Measurements from ENCODE around the gene PRELP.

Gene PRELP

DNA sequence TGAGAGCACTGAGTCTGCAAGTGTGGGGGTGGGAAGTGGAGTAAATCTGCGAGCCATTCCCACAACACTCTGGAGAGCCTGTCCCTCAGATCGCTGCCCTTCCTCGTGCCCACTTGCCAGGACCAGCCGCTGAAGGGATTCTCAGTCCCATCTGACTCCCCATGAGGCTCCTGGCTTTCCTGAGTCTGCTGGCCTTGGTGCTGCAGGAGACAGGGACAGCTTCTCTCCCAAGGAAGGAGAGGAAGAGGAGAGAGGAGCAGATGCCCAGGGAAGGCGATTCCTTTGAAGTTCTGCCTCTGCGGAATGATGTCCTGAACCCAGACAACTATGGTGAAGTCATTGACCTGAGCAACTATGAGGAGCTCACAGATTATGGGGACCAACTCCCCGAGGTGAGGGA lies 20.2 kb downstream of the PRELP start:
- TF ChIP-seq, protein P1, sequence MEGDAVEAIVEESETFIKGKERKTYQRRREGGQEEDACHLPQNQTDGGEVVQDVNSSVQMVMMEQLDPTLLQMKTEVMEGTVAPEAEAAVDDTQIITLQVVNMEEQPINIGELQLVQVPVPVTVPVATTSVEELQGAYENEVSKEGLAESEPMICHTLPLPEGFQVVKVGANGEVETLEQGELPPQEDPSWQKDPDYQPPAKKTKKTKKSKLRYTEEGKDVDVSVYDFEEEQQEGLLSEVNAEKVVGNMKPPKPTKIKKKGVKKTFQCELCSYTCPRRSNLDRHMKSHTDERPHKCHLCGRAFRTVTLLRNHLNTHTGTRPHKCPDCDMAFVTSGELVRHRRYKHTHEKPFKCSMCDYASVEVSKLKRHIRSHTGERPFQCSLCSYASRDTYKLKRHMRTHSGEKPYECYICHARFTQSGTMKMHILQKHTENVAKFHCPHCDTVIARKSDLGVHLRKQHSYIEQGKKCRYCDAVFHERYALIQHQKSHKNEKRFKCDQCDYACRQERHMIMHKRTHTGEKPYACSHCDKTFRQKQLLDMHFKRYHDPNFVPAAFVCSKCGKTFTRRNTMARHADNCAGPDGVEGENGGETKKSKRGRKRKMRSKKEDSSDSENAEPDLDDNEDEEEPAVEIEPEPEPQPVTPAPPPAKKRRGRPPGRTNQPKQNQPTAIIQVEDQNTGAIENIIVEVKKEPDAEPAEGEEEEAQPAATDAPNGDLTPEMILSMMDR (conservative IDR thresholded peaks at IDR 0.05; ENCODE audit: low read depth, low read length): no peak
- no peak for DNase-seq (ENCODE audit: low read depth)

DNA sequence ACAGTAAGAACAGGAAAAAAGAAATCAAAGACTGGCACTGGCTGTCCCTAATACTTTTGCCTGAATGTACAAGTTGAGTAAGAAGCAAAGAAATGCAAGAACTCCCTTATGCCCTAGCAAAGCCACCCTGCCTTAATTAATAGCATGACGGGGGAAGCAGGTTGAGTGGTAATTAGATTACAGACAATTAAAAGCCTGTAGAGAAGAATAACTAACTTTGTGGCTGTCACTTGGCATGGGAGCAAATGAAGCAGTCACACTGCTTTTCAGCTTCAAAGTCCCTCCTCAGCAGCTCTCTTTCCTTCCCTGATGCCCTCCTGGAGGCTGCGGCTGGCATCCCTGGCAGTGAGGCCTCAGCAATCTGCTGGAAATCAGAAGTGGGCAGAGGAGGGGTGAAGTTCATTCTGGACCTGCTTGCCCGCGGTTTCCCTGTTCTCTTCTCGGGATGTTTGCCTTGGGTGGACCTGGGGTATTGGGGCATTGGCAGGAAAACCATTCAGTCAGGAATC lies 21.7 kb downstream of the PRELP start:
- TF ChIP-seq, protein P1 (conservative IDR thresholded peaks at IDR 0.05; ENCODE audit: low read depth, low read length): no peak
- H3K4me3 ChIP-seq (ENCODE audit: low read length): no peak overlapping the region
- no peak for DNase-seq (ENCODE audit: low read depth)

More for the DNA sequence above, 20.2 kb downstream of the PRELP start:
- H3K4me3 ChIP-seq (ENCODE audit: low read length): no peak overlapping the region

DNA sequence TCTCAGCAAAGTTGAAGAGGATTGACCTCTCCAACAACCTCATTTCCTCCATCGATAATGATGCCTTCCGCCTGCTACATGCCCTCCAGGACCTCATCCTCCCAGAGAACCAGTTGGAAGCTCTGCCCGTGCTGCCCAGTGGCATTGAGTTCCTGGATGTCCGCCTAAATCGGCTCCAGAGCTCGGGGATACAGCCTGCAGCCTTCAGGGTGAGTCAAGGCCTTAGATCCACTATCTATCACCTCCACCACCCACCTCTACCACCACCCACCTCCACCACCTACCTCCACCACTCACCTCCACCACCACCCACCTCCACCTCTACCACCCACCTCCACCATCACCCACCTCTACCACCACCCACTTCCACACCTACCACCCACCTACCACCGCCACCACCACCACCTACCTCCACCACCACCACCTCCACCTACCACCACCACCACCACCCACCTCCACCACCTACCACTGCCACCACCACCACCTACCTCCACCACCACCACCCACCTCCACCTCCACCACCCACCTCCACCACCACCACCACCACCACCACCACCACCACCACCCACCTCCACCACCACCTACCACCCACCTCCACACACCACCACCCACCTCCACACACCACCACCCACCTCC lies 24.2 kb downstream of the PRELP start:
- DNase-seq (ENCODE audit: low read depth): no peak
- no peak overlapping the region for H3K4me3 ChIP-seq (ENCODE audit: low read length)
- TF ChIP-seq, protein P1 (conservative IDR thresholded peaks at IDR 0.05; ENCODE audit: low read depth, low read length): no peak

DNA sequence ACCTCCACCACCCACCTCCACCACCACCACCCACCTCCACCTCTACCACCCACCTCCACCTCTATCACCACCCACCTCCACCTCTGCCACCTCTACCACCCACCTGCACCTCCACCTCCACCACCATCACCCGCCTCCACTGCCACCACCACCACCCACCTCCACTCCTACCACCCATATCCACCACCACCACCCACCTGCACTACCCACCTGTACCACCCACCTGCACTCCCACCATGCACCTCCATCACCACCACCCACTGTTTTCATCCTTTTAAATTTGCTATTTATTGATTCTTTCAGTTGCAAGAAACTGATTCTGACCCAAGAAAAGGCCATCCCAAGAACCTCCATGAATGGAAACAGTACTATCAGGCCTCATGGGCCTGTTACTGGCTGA lies 24.7 kb downstream of the PRELP start:
- DNase-seq (ENCODE audit: low read depth): no peak

DNA sequence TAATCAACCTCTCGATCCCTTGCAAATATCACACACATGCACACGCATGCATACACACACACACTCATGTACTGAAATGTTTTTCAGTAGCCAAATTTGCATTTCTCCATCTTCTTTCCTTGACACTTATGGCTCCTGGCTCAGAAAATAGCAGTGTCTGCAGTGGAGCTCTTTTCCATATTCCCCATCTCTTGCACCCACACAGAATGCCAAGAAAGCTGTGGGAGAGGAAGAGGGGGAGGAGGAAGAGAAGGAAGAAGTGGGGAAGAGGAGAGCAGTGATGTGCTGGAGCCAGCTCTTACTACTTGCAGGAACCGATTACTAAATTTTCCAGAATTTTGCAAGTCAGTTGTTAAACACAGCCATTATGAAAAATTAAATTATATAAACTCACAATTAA lies 28.2 kb downstream of the PRELP start:
- no peak for DNase-seq (ENCODE audit: low read depth)
- TF ChIP-seq, protein P1 (conservative IDR thresholded peaks at IDR 0.05; ENCODE audit: low read depth, low read length): no peak
- no peak overlapping the region for H3K4me3 ChIP-seq (ENCODE audit: low read length)

More for the DNA sequence above, 24.7 kb downstream of the PRELP start:
- no peak overlapping the region for H3K4me3 ChIP-seq (ENCODE audit: low read length)
- TF ChIP-seq, protein P1 (conservative IDR thresholded peaks at IDR 0.05; ENCODE audit: low read depth, low read length): no peak

DNA sequence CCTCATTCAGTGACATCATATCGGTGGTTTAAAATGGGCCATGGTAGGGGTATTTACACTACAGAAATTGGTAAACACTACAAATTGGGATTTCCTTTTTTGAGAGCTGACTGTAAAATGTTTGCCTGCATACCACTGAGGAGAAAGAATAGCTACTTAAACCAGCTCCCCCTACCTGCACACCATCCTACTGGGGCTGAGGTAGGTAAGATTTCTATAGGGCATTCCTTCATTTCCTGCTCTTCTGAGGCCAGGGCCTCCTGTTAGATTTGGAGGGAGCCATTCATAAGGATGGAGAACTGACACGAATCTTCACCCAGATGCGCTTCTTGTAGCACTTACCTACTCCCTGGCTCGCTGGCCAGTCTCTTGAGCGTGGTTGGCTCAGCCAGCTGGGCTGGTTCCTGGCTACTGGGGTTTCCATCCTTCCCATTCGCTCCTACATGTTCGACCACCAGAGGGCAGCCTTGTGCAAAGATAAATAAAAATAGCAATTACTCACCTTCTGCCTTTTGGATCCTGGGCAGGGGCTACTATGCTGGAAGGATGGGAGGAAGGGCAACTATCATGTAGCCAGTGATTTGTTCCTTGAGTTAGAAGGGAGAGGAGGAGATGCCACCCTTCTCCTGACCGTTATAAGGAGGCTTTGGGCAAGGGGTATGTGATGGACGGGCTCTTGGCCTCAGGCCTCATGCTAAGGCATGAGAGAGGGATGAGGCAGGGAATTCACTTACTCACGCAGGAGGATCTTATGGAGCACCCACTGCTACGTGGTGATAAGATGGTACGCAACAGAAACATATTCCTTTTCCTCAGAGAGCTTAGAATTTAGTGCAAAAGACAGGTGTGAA lies 29.0 kb downstream of the PRELP start:
- TF ChIP-seq, protein P1 (conservative IDR thresholded peaks at IDR 0.05; ENCODE audit: low read depth, low read length): peak; percentile 66
- no peak overlapping the region for H3K4me3 ChIP-seq (ENCODE audit: low read length)
- no peak for DNase-seq (ENCODE audit: low read depth)
